Mononuclear cell (primary cell): Measurements from ENCODE around the gene HSD17B2. TPM values are rescaled to one million over a fixed set of nuclear protein-coding genes. Genes with fewer than 3 reads are reported as not detected.

Experiments
- H3K27me3 ChIP-seq: 2 replicates; pipeline ENCODE4 v1.6.0; 2011; ENCODE audit warnings: low read length, control low read depth; ENCODE audit not compliant: insufficient read depth
- H3K4me1 ChIP-seq: 2 replicates; pipeline ENCODE4 v1.5.1; 2011; ENCODE audit warnings: mild to moderate bottlenecking, low read length, control low read depth; ENCODE audit not compliant: insufficient read depth
- H3K4me3 ChIP-seq: 2 replicates; pipeline ENCODE4 v1.5.1; 2011; ENCODE audit warnings: mild to moderate bottlenecking, low read length, moderate library complexity
- H3K9me3 ChIP-seq: 2 replicates; pipeline ENCODE4 v1.5.1; 2011; ENCODE audit warnings: low read depth, mild to moderate bottlenecking, control low read depth, low read length
- total RNA-seq: library from RNA; depleted of rRNA; stranded (reverse); fragments of >200 nt; gene quantifications from one replicate; pipeline ENCODE4 v1.2.3, GENCODE V29; 2012

Gene HSD17B2
- total RNA-seq, 1 donor: not detected

GRCh38 chr16:82010649-82011048, 24.4 kb upstream of the HSD17B2 start:
- H3K4me1 ChIP-seq: peaks cover 10% of the 10 kb centered on the region
- peak overlapping the region; percentile 48 for H3K4me3 ChIP-seq
- no peaks in the 10 kb centered on the region for H3K9me3 ChIP-seq
- H3K27me3 ChIP-seq: peaks cover 16% of the 10 kb centered on the region

DNA sequence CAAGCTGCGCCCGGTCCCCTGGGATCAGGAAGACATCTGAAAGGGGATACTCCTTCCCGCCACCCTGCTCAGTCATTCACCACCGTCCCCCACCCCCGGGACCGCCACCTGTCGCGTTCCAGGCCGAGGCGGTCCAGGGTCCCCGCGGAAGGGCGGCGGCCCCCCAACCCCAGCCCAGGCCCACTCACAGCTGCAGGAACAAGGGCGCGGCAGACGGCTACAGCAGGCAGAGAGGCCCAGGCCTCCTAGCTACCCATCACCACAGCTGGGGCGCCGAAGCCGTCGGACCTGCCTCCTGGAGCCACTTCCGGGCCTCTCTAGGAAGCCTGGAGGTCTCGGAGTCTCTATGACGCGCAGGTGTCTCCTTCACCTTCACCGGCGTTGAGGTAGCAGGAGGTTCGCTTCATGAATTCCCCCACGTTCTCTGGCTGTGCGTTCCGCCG, 23.8 kb upstream of the HSD17B2 start, which contains the start of gene SDR42E1:
Gene SDR42E1, minus strand, starts transcription at position 272 of the 443 bp plus-strand sequence. CDS start 10,612 bp downstream, outside the sequence.
- Histone ChIP-seq H3K4me3 (peak within 1 kb of the TSS; percentile 48), H3K9me3 (no peaks in the 10 kb centered on the region), H3K27me3 (peaks cover 16% of the 10 kb centered on the region), H3K4me1 (peaks cover 10% of the 10 kb centered on the region)

GRCh38 chr16:82013139-82013538, 21.9 kb upstream of the HSD17B2 start:
- Histone ChIP-seq H3K4me1 (peaks cover 10% of the 10 kb centered on the region), H3K9me3 (no peaks in the 10 kb centered on the region), H3K27me3 (peaks cover 20% of the 10 kb centered on the region)

GRCh38 chr16:82016263-82016662, 18.8 kb upstream of the HSD17B2 start:
- no peaks in the 10 kb centered on the region for H3K9me3 ChIP-seq
- peaks cover 4% of the 10 kb centered on the region for H3K4me1 ChIP-seq
- H3K4me3 ChIP-seq: no peak overlapping the region
- H3K27me3 ChIP-seq: peaks cover 20% of the 10 kb centered on the region

More at GRCh38 chr16:82013139-82013538, 21.9 kb upstream of the HSD17B2 start:
- H3K4me3 ChIP-seq: no peak overlapping the region

DNA sequence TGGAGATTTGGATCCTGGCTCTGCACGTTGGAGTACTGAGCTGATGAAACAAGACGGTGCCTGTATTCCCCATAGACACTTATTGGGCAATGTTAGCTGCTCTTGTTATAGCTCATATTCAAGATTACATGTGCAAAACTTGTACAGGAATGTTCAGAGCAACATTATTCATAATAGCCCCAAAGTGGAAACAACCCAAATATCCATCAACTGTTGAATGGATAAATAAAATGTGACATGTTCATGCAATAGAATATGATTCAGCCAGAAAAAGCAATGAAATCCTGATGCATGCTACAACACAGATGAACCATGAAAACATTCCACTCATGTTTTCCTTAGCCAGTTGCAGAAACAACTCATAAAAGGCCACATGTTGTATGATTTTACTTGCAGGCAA, 18.1 kb upstream of the HSD17B2 start:
- Histone ChIP-seq H3K4me3 (no peak overlapping the region), H3K27me3 (peaks cover 20% of the 10 kb centered on the region), H3K4me1 (no peaks in the 10 kb centered on the region), H3K9me3 (no peaks in the 10 kb centered on the region)

DNA sequence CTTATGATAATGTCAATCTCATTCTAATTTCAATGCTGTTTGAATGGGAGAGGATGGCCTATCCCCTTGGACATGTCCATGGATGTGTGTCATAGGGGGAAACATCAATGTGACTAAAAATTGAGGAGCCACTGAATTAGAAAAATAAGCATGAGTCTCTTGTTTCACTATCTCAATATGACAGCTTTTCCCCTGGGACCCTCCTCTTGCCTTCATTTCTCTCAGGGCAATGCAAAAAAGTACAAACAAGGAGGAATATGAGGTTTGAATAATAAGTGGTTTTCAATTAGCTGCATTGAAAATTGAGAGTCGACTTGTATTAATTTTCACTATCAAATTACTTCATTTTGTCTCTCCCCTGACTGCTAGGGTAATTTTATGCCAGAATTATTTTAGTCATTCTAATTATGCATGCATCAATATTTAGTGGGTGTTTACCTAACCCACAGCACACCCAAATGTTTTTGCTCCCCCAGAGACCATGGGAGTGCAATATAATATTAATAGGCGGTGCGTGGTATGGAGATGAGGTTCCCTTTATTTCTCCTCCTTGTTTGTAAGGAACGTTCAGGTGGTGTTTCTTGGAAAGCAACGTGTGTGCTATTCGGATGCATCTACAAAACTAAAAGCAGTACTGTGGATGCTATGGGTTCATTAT, 17.0 kb upstream of the HSD17B2 start:
- Histone ChIP-seq H3K9me3 (no peaks in the 10 kb centered on the region), H3K4me3 (no peak overlapping the region)

DNA sequence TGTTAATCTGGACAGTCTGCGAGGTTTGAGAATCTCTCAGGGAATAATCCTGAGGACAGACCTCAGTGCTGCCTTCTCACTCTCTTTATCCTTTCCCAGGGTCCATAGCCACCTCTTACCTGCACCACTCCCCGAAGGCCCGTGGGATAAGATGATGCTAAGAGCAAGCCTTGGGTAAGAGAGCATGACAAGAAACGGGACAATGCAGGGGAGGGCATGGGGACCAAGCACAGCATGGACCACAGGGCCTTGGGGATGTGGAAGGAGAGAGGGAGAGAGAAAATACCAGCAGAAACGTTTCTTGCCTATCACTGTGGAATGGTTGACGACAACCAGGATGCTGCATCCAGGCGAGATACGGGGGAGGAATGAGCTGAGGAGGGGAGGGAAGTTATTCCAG, 15.5 kb upstream of the HSD17B2 start:
- Histone ChIP-seq H3K27me3 (peaks cover 18% of the 10 kb centered on the region), H3K4me1 (no peaks in the 10 kb centered on the region), H3K4me3 (no peak overlapping the region), H3K9me3 (no peaks in the 10 kb centered on the region)

More for the DNA sequence above, 17.0 kb upstream of the HSD17B2 start:
- Histone ChIP-seq H3K4me1 (no peaks in the 10 kb centered on the region), H3K27me3 (peaks cover 22% of the 10 kb centered on the region)

- H3K4me1 ChIP-seq: no peaks in the 10 kb centered on the region
- H3K27me3 ChIP-seq: peaks cover 15% of the 10 kb centered on the region
- H3K4me3 ChIP-seq: no peak overlapping the region
- no peaks in the 10 kb centered on the region for H3K9me3 ChIP-seq
These were observed 15.0 kb upstream of the HSD17B2 start for GRCh38 chr16:82020051-82020450.

DNA sequence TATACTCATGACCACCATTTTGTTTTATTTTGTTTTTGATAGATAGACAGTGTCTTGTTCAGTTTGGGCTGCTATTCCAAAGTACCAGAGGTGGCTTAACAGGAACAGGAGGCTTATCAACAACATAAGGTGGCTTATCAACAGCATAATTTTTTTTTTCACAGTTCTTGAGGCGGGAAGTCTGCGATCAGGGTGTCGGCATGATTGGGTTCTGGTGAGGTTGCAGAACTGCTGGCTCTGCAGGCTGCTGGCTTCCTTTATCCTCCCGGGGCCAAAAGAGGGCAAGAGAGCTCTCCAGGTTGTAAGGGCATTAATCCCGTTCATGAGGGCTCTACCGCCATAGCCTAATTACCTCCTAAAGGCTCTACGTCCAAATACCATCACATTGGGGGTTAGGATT, 11.8 kb upstream of the HSD17B2 start:
- no peaks in the 10 kb centered on the region for H3K4me1 ChIP-seq
- no peaks in the 10 kb centered on the region for H3K9me3 ChIP-seq
- H3K4me3 ChIP-seq: no peak overlapping the region
- peaks cover 5% of the 10 kb centered on the region for H3K27me3 ChIP-seq

- H3K27me3 ChIP-seq: peaks cover 5% of the 10 kb centered on the region
- H3K4me1 ChIP-seq: no peaks in the 10 kb centered on the region
- no peak overlapping the region for H3K4me3 ChIP-seq
- no peaks in the 10 kb centered on the region for H3K9me3 ChIP-seq
These were observed 10.7 kb upstream of the HSD17B2 start for GRCh38 chr16:82024316-82024715.

- Histone ChIP-seq H3K27me3 (peaks cover 5% of the 10 kb centered on the region), H3K4me1 (no peaks in the 10 kb centered on the region), H3K4me3 (no peak overlapping the region), H3K9me3 (no peaks in the 10 kb centered on the region)
These were observed 10.2 kb upstream of the HSD17B2 start for GRCh38 chr16:82024883-82025282.

- H3K4me3 ChIP-seq: no peak overlapping the region
- no peaks in the 10 kb centered on the region for H3K9me3 ChIP-seq
- no peaks in the 10 kb centered on the region for H3K4me1 ChIP-seq
- peaks cover 2% of the 10 kb centered on the region for H3K27me3 ChIP-seq
These were observed 7.4 kb upstream of the HSD17B2 start for GRCh38 chr16:82027629-82028064.

- Histone ChIP-seq H3K4me3 (no peak overlapping the region), H3K4me1 (no peaks in the 10 kb centered on the region)
These were observed 3.7 kb upstream of the HSD17B2 start for GRCh38 chr16:82031116-82032084.

GRCh38 chr16:82033006-82033405, 2.0 kb upstream of the HSD17B2 start:
- Histone ChIP-seq H3K27me3 (peaks cover 3% of the 10 kb centered on the region), H3K9me3 (no peaks in the 10 kb centered on the region), H3K4me3 (no peak overlapping the region), H3K4me1 (no peaks in the 10 kb centered on the region)

More at GRCh38 chr16:82031116-82032084, 3.7 kb upstream of the HSD17B2 start:
- no peaks in the 10 kb centered on the region for H3K9me3 ChIP-seq
- H3K27me3 ChIP-seq: peaks cover 3% of the 10 kb centered on the region

- H3K9me3 ChIP-seq: no peaks in the 10 kb centered on the region
- H3K4me1 ChIP-seq: no peaks in the 10 kb centered on the region
- H3K4me3 ChIP-seq: no peak overlapping the region
- peaks cover 3% of the 10 kb centered on the region for H3K27me3 ChIP-seq
These were observed 1.3 kb upstream of the HSD17B2 start for GRCh38 chr16:82033683-82034300.
